Caco-2 (cell line): Measurements from ENCODE around the gene MAN1C1. TPM values are rescaled to one million over a fixed set of nuclear protein-coding genes. Genes with fewer than 3 reads are reported as not detected.

Experiments used
- BruUV-seq: library from RNA; stranded (reverse); fragments of 400-500 nt; replicated peaks from 2 replicates; lab custom pipeline; 2021; lab: Mats Ljungman, UMichigan
- CTCF ChIA-PET: fragments of 300-600 bp; sonication (Branson Sonifier 250); formaldehyde crosslinking; loops from one replicate; lab custom pipeline; 2022; ENCODE audit warnings: antibody characterized with exemption; lab: Charles Lee
- POLR2A ChIA-PET: fragments of 300-600 bp; sonication (Branson Sonifier 250); formaldehyde crosslinking; loops from one replicate; lab custom pipeline; 2022; ENCODE audit warnings: antibody characterized with exemption; lab: Charles Lee
- DNase-seq, 2 experiments: peaks; one replicate each; pipeline versions ENCODE4 v3.0.0 to v3.0.0-alpha.2; 2020 to 2022
- H3K27me3 ChIP-seq: replicated peaks from 2 replicates; pipeline ENCODE4 v1.6.0; 2011; ENCODE audit warnings: low read length; ENCODE audit not compliant: control insufficient read depth, insufficient read depth
- H3K36me3 ChIP-seq: 2 replicates; pipeline ENCODE4 v1.5.1; 2011; ENCODE audit warnings: low read length; ENCODE audit not compliant: control insufficient read depth, insufficient read depth
- H3K4me1 ChIP-seq: fragments of 250-450 bp; sonication (Bioruptor Pico); 2 replicates; pipeline ENCODE4 v1.5.1; 2020; ENCODE audit warnings: mild to moderate bottlenecking
- H3K4me3 ChIP-seq: 2 replicates; pipeline ENCODE4 v1.5.1; 2011; ENCODE audit warnings: low read depth, mild to moderate bottlenecking, control low read depth, low read length
- H3K9me3 ChIP-seq: fragments of 250-450 bp; sonication (Bioruptor Pico); 2 replicates; pipeline ENCODE4 v1.5.1; 2020; ENCODE audit warnings: mild to moderate bottlenecking, moderate library complexity
- H3K27ac Mint-ChIP-seq: one replicate; pipeline ENCODE4 v1.8.0; 2022; ENCODE audit warnings: mixed read lengths; ENCODE audit not compliant: unreplicated experiment
- H3K27me3 Mint-ChIP-seq: one replicate; pipeline ENCODE4 v1.8.0; 2022; ENCODE audit warnings: mixed read lengths; ENCODE audit not compliant: insufficient read depth, unreplicated experiment
- H3K36me3 Mint-ChIP-seq: one replicate; pipeline ENCODE4 v1.8.0; 2022; ENCODE audit warnings: mild to moderate bottlenecking, mixed read lengths; ENCODE audit not compliant: insufficient read depth, unreplicated experiment
- H3K4me1 Mint-ChIP-seq: one replicate; pipeline ENCODE4 v1.8.0; 2022; ENCODE audit warnings: low read depth, mixed read lengths; ENCODE audit not compliant: unreplicated experiment
- H3K4me3 Mint-ChIP-seq: one replicate; pipeline ENCODE4 v1.8.0; 2022; ENCODE audit warnings: mild to moderate bottlenecking, moderate library complexity, mixed read lengths; ENCODE audit not compliant: unreplicated experiment
- H3K9me3 Mint-ChIP-seq: one replicate; pipeline ENCODE4 v1.8.0; 2022; ENCODE audit warnings: mixed read lengths; ENCODE audit not compliant: unreplicated experiment
- CTCF ChIP-seq, 2 experiments: fragments of 200-600 bp in 1 of 2; IDR thresholded peaks; 1 replicate in 1 of 2; 2 replicates in 1 of 2; pipeline versions ENCODE4 v1.5.1 to v1.8.0; 2011 to 2022; ENCODE audit warnings: antibody characterized with exemption in 1 of 2, control low read depth in 1 of 2, inconsistent platforms in 1 of 2, low read depth in 1 of 2, low read length in 1 of 2, mild to moderate bottlenecking in 1 of 2, moderate library complexity in 1 of 2; ENCODE audit not compliant: insufficient read depth in 1 of 2, severe bottlenecking in 1 of 2, unreplicated experiment in 1 of 2
- intact Hi-C: fragments of 100-400 bp; cut with micrococcal nuclease; formaldehyde crosslinking; loops from one replicate; pipeline ENCODE4 v1.10.0; 2022; ENCODE audit not compliant: unreplicated experiment
- total RNA-seq: library from RNA; stranded (reverse); gene quantifications from 2 replicates; pipeline ENCODE4 v1.2.3, GENCODE V29; 2022

The MAN1C1 gene
- total RNA-seq, 1 experiment from 2014 or later, result 2.7 TPM

DNA sequence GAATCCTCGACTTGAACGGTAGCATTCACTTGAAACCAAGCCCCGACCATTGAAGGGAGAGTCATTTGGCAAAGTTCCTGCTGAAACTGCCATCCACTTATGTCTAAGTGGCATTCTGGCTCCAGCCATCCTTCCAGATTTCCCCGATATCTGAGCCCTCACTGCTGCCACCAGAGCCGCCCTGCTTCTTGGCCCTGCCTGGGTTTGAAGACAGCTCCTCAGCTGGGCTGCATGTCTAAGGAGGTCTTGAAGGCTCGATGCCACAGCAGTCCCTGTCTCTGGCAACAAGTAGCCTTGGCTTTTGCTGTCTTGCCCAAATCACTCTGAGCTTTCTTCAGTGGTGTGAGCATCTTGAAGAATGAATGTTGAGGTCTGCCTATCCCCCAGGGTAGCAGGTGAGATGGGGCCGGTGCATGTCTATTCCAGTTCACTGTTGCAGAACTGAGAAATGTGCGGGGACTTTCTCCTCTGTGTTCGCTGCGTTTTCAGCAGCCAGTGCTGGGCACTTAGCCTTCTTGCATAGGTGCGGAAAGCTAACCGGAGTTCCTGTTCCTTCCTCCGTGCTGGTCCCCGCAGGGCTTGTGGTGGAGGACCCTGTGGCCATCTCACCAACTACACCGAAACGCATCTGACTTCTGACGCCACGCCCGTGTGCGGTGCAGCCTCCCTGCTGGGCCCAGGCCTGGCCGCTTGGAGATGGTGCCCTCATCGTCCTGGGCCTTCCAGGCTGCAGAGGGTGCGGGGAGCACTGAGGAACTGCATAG lies 29.2 kb downstream of the MAN1C1 start:
- no peak overlapping the region for H3K4me3 Mint-ChIP-seq
- H3K9me3 Mint-ChIP-seq, result no peaks in the 10 kb centered on the region
- H3K36me3 Mint-ChIP-seq, result no peaks in the 10 kb centered on the region
- no peaks in the 10 kb centered on the region for H3K4me1 Mint-ChIP-seq
- H3K36me3 ChIP-seq, result no peaks in the 10 kb centered on the region
- no peak overlapping the region for H3K27ac Mint-ChIP-seq
- H3K27me3 ChIP-seq, result no peaks in the 10 kb centered on the region
- no peaks in the 10 kb centered on the region for H3K27me3 Mint-ChIP-seq
- no TSS peak for BruUV-seq
- intact Hi-C loops, result no loop called here
- no peak for DNase-seq
- no peaks in the 10 kb centered on the region for H3K9me3 ChIP-seq
- no peaks in the 10 kb centered on the region for H3K4me1 ChIP-seq
- POLR2A ChIA-PET, result no interaction called here
- CTCF ChIA-PET, result no interaction called here
- no peak overlapping the region for H3K4me3 ChIP-seq
- no peak for TF ChIP-seq CTCF (IDR thresholded peaks at IDR 0.05; ENCODE audit: insufficient read depth in 1 of 2, low read depth in 1 of 2, low read length in 1 of 2, severe bottlenecking in 1 of 2, unreplicated experiment in 1 of 2)

DNA sequence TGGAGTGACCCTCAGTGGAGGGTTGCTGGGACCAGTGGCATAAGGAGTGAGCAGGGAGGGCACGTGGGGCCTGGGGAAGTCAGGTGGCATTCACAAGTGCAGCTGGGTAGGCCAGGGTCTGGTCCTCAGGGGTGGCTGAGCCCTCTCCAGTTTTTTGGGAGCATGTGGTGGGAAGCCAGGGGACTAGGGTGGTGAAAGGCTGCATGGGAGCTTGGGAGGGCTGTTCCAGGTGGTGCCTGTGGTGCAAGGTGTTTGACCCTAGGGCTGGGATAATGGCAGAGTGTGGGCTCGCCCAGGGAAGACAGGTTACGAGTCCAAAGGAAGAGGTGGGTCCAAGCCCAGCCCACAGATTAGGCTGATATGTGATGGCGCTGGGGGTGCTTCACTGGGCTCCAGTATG lies 30.5 kb downstream of the MAN1C1 start:
- no peak overlapping the region for H3K27ac Mint-ChIP-seq

GRCh38 chr1:25647863-25648262 lies 31.3 kb downstream of the MAN1C1 start:
- no TSS peak for BruUV-seq
- no peak overlapping the region for H3K4me3 Mint-ChIP-seq
- ChIA-PET CTCF (no interaction called here), POLR2A (no interaction called here)
- no peak for DNase-seq
- H3K4me3 ChIP-seq, result no peak overlapping the region
- no peaks in the 10 kb centered on the region for H3K9me3 Mint-ChIP-seq
- H3K36me3 ChIP-seq, result no peaks in the 10 kb centered on the region
- H3K4me1 ChIP-seq, result no peaks in the 10 kb centered on the region
- intact Hi-C loops, result no loop called here
- no peaks in the 10 kb centered on the region for H3K4me1 Mint-ChIP-seq
- H3K9me3 ChIP-seq, result no peaks in the 10 kb centered on the region
- no peak overlapping the region for H3K27ac Mint-ChIP-seq
- no peaks in the 10 kb centered on the region for H3K27me3 ChIP-seq
- no peak for TF ChIP-seq CTCF (IDR thresholded peaks at IDR 0.05; ENCODE audit: insufficient read depth in 1 of 2, low read depth in 1 of 2, low read length in 1 of 2, severe bottlenecking in 1 of 2, unreplicated experiment in 1 of 2)
- H3K36me3 Mint-ChIP-seq, result no peaks in the 10 kb centered on the region
- H3K27me3 Mint-ChIP-seq, result no peaks in the 10 kb centered on the region

More for the DNA sequence above, 30.5 kb downstream of the MAN1C1 start:
- POLR2A ChIA-PET, result no interaction called here
- H3K27me3 Mint-ChIP-seq, result no peaks in the 10 kb centered on the region
- no TSS peak for BruUV-seq
- no peaks in the 10 kb centered on the region for H3K4me1 Mint-ChIP-seq
- Histone ChIP-seq H3K36me3 (no peaks in the 10 kb centered on the region), H3K4me3 (no peak overlapping the region), H3K27me3 (no peaks in the 10 kb centered on the region), H3K9me3 (no peaks in the 10 kb centered on the region), H3K4me1 (no peaks in the 10 kb centered on the region)
- no peaks in the 10 kb centered on the region for H3K9me3 Mint-ChIP-seq
- intact Hi-C loops, result no loop called here
- no peaks in the 10 kb centered on the region for H3K36me3 Mint-ChIP-seq
- H3K4me3 Mint-ChIP-seq, result no peak overlapping the region
- no peak for DNase-seq
- CTCF ChIA-PET, result no interaction called here
- no peak for TF ChIP-seq CTCF (IDR thresholded peaks at IDR 0.05; ENCODE audit: insufficient read depth in 1 of 2, low read depth in 1 of 2, low read length in 1 of 2, severe bottlenecking in 1 of 2, unreplicated experiment in 1 of 2)
